Islet of Langerhans (tissue), 1 donor: ENCODE data around the gene CKM.
"Not testable (repeated sequence)": the region's sequence is repeated elsewhere in the genome, so short reads cannot be mapped to it uniquely, and the experiment has no call there.

Experiments
- FAIRE-seq: peaks from one replicate; lab custom pipeline; 2011; peaks lifted over from hg19 to GRCh38; lab: Jason Lieb, UNC

Gene CKM

DNA sequence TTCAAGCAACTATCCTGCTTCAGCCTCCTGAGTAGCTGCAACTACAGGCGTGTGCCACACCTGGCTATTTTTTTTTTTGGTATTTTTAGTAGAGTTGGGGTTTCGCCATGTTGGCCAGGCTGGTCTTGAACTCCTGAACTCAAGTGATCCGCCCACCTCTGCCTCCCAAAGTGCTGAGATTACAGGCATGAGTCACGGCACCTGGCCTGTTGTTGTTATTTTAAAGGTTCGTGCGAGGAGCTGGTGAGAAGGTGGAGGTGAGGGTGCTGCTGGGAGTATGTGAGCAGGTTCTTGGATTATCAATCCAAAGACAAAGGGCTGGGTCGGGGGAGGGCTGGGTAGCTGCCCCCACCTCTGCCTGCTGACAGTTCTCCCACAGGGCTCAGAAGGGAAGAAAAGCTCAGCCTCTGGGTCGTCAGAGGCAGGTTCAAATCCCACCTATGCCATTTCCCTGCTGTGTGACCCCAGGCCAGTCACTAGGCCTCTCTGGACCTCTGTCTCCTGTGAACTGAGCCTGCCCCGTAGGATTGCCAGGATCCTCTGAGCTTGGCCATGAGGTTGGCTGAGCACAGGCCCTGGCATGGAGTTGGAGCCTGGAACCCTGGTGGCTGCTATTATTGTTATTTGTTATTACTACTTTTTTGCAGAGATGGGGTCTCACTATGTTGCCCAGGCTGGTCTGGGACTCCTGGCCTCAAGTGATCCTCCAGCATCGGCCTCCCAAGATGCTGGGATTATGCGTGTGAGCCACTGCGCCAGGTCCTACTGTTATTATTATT, 1.5 kb downstream of the CKM start:
- no peak for FAIRE-seq

DNA sequence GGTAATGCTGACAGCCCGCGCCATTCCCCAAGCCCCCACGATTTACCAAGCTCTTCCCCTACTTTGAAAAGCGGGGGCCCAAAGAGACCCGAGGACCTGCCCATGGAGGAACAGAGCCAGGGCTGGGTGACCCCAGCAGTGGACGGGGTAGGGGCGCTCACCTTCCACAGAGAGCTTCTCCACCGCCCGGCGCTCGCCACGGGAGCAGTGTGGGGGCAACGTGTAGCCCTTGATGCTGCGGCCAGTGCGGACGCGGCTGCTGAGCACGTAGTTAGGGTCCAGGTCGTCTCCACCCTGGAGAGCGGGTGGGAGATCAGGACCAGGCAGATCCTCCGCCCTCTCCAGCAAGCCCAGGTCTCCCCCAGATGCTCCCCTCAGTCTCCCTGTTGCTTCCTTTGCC, 7.4 kb downstream of the CKM start:
- no peak for FAIRE-seq

DNA sequence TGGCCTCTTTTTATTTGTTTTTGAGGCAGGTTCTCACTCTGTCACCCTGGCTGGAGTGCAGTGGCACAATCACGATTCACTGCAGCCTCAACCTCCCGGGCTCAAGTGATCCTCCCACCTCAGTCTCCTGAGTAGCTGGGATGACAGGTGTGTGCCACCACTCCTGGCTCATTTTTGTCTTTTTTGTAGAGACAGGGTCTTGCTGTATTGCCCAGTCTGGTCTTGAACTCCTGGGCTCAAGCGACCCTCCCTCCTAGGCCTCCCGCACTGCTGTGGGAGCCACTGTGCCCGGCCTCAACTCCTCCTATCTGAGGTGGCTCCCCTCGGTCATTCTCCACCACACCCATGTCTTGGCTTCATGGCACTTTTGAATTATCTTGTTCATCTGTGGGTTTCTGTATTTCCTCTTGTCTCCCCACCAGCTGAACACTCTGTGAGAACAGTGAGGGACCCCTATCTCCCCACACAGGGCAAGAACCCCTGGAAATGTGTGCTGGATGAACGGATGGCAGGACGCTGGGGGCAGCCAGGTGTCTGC, 7.9 kb downstream of the CKM start:
- FAIRE-seq: no peak

DNA sequence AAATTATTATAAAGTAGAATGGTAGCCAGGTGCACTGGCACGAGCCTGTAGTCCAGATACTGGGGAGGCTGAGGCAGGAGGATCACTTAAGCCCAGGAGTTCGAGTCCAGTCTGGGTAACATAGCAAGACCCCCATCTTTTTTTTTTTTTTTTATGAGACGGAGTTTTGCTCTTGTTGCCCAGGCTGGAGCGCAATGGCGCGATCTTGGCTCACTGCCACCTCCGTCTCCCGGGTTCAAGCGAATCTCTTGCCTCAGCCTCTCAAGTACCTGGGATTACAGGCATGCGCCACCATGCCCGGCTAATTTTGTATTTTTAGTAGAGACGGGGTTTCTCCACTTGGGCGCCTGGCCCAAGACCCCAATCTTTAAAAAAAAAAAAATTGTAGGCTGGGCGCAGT, 10.4 kb downstream of the CKM start:
- not testable (repeated sequence) for FAIRE-seq

DNA sequence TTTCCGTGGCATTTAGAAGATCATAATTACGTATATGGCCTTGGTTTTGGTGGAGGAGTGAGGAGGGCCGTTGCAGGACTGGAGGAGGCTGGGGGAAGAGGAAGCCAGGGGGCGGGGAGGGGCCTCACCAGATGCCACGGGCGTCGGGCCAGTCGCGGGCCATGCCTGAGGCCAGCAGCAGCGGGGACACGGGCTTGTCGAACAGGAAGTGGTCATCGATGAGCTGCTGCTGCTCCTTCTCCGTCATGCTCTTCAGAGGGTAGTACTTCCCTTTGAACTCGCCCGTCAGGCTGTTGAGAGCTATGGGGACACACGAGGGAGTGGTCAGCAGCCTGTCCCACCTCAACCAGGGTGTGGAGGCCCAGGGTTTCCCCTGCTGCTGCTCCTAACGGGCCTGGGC, 11.1 kb downstream of the CKM start:
- no peak for FAIRE-seq

DNA sequence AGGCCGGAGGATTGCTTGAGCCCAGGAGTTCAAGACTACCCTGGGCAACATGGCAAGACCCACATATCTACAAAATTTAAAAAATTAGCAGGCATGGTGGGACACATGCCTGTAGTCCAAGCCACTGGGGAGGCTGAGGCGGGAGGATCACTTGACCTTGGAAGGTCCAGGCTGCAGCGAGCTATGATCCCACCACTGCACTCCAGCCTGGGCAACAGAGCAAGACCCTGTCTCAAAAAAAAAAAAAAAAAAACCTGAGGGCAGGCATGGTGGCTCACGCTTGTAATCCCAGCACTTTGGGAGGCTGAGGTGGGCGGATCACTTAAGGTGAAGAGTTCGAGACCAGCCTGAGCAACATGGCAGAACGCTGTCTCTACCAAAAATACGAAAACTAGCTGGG, 13.4 kb downstream of the CKM start:
- not testable (repeated sequence) for FAIRE-seq

DNA sequence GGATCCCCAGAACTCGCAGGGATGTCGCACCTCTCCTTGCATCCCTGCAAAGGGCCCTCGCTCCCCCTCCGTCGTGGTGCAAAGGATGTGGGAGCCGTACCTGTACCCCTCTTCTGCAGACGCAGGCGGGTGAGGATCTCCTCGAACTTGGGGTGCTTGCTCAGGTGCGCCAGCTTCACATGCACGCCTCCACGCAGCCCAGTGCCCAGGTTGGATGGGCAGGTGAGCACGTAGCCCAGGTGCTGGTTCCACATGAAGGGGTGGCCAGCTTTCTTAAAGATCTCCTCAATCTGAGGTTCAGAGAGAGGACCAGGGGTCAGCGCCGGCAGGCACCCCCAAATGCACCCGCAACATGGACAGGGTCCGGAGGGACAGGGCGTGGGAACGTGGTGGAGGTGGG, 15.3 kb downstream of the CKM start:
- FAIRE-seq: no peak

DNA sequence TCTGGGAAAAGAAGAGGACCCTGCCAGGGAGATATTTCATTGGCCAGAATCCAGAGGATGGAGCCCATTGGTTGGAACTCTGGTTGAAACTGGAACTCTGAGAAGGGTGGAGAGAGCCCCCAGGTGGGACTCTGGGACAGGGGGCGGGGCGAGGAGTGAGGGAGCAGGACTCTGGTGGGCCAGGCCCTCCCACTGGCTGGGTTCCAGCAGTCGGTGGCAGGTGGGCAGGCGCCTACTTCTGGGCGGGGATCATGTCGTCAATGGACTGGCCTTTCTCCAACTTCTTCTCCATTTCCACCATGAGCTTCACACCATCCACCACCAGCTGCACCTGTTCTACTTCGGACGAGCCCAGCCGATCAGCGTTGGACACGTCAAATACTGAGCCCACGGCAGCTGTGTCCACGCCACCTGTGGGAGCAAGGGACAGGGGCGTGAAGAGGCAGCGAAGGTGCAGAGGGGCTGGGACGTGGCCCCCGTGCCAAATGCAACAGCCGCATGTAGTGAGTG, 16.1 kb downstream of the CKM start:
- FAIRE-seq: no peak

DNA sequence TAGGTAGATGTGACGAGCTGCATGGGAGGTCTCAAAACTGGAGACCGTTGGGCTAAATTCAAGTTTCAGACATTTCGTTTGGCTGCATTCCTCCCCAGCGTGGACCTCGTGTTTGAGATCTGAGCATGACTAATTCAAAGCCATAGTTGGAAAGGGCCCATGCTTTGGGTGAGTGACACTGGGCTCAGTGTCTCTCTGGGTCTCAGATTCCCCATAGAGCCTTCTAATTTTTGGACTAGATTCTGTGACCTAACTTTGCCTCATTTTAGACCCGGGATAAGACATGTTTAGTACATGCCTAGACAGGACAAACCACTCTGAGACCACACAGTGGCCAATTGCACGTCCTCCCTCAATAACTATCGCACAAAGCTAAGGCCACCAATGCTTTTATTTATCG, 16.6 kb downstream of the CKM start:
- FAIRE-seq: no peak

DNA sequence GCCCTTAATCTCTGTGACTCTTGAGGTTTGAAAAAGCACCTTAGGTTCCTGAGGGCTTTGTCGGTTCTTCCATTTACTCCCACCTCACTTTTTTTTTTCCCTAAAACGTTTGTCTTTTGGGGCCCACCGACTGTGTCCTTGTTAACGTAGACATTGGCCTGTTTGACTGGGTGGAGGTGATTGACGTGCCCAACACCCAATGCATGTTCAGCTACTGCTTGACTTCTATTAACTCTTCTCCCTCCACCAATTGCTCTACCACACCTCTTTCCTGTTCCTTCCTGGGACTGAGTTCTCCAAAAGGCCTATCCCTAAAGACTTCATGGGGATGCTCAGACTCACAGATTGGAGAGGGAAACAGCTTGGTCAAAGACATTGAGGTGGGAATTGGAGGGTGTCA, 17.3 kb downstream of the CKM start:
- no peak for FAIRE-seq

DNA sequence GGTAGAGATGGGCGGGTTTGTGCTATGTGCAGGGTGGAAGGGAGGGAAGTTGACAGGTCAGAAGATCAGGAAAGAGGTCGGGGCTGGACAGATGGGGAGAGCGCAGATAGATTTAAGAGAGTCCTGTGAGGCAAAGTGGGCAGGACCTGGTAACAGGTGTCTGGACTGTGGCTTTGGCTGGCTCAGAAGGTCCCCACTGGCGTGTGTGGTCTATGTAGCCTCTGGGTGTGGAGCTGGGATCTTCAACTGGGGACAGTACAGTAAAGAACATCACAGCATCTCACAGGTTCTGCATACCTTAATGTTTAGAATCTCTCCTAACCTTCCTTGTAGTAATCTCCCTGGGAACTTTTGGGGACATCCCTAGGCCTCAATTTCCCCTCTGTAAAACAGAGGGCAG, 17.7 kb downstream of the CKM start:
- FAIRE-seq: no peak

DNA sequence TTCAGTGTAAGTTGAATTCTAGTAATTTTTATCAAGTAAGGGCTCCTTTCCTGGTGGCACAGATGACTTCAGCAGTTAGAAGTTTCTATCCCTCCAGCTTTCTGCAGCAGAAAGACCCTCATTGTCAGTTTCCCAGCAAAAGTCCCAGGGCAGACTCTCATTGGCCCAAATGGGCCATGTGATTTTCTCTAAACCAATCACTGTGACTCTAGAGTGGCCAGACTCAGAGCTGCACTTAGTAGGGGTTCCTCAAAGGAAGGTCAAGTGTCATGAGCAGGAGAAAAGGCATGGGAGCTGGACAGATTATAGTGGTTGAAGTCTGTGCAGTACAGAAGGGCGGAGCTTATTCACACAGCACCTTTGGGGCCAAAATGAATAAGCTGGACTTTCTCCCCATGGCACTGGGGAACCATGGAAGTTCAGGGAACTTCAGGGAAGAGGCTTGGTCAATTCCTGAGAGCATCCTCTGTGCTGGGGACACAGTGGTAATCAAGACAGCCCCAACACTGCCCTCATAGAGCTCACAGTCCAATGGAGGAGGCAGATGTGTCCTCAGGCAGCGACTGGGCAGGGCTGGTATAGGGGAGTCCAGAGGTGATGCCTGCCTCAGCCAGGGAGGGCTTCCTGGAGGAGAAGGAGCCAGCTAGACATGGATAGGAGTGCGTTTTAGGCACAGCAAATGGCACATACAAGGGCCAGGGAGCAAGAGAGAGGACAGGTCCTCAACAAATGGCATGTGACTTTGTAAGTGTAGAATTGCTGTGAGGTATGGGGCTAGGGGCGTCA, 18.3 kb downstream of the CKM start:
- no peak for FAIRE-seq

DNA sequence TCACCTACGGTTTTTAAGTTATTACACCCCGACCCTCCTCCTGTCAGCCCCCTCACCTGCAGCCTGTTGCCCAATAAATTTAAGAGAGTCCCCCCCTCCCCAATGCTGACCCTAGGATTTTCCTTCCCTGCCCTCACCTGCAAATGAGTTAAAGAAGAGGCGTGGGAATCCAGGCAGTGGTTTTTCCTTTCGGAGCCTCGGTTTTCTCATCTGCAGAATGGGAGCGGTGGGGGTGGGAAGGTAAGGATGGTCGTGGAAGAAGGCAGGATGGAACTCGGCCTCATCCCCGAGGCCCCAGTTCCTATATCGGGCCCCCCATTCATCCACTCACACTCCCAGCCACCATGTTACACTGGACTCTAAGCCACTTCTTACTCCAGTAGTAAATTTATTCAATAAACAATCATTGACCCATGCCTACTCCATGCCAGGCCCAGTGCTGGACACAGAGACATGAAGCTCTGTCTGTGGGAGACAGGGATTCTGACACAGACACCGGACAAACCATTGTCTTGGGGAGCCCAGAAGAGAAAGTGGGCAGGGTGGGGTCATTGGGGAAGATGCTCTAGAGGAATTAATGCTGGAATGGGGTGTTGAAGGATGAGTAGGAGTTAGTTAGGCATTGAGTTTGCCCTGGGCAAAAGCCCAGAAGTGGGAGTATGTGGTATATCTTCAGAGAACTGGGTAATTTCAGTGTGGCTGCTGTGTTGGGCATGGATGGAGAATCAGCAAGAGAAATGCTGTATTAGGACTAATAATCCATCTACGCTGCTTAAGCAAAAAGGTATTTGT, 19.2 kb downstream of the CKM start:
- FAIRE-seq: no peak

DNA sequence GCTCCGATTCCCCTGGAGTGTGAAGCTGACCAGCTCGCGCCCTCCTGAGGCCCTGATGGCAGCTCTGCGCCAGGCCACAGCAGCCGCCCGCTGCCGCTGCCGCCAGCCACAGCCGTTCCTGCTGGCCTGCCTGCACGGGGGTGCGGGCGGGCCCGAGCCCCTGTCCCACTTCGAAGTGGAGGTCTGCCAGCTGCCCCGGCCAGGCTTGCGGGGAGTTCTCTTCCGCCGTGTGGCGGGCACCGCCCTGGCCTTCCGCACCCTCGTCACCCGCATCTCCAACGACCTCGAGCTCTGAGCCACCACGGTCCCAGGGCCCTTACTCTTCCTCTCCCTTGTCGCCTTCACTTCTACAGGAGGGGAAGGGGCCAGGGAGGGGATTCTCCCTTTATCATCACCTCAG, 20.3 kb downstream of the CKM start:
- FAIRE-seq: no peak

DNA sequence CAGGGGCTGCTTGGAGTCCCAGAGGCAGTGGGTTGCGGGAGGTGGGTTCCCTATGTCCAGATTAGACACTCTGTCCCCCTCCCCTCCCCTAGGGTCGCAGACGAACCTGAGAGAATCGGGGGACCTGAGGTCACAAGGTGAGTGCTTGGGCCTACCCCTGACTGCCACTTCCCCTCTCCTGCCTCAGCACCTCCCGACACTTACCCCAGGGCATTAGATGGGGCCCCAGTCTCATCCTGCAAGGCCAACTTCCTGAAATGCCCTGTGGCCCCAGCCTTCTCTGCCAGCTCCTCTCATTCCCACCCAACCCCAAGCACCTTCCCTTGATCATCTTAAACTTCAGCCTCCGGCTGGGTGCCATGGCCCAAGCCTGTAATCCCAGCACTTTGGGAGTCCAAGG, 23.0 kb downstream of the CKM start:
- no peak for FAIRE-seq

DNA sequence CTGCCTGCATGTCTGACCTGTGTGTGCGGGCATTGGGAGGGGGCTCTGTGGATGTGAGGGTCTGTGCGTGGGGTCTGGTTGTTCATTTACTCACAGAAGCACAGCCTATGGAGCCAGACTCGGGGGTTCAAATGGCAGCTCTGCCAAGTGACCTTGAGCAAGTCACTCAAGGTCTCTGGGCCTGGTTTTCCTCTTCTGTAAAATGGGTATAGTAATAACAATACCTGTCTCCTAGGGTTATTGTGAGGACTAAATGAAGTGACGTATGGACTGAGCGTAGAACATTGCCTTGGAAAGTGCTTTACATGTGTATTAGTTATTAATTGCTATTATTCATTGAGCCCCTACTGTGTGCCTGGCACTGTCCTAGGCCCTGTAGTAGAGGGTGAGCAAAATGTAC, 24.4 kb downstream of the CKM start:
- no peak for FAIRE-seq

DNA sequence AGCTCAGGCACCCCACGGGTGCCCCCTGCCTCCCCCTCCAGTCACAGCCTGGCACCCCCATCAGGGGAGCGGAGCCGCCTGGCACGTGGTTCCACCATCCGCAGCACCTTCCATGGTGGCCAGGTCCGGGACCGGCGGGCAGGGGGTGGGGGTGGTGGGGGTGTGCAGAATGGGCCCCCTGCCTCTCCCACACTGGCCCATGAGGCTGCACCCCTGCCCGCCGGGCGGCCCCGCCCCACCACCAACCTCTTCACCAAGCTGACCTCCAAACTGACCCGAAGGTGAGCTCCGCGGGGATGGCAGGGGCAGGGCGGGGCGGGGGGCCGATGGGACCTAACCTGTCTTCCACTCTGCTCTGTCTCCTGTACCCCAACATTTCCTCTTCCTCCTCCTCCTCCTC, 25.0 kb downstream of the CKM start:
- no peak for FAIRE-seq

DNA sequence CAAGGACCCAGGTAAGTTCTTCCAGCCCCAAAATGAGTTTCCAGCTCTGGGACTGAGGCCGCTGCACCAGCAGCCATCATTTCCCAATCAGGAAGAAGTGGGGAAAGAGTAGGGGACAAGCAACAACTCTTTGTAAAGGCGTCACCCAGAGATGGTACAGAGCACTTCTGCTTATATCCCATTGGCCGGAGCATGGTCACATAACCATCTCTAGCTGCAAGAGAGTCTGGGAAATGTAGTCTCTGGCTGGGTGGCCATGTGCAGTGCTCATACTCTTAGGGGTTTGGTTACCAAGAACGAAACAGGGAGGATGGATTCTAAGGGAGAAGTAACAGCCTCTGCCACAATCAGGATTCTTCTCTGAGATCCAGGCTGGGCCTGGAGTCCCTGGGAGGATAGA, 26.3 kb downstream of the CKM start:
- FAIRE-seq: no peak

DNA sequence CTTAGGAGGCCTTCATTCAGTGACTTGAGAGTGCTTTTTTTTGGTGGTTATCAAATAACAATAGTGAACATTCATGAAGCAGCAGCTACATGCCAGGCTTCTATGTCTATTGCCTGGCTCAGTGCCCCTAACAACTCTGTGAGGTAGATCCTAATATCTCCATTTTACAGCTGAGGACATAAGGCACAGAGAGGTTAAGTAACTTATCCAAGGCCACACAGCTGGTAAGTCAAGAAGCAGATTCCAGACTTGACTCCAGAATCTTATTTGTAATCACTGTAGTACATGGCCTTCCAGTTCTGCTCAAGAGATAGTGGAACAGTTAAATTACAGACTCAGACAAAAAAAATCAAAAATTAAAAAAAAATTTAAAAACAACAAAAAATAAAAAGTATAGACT, 26.8 kb downstream of the CKM start:
- no peak for FAIRE-seq

DNA sequence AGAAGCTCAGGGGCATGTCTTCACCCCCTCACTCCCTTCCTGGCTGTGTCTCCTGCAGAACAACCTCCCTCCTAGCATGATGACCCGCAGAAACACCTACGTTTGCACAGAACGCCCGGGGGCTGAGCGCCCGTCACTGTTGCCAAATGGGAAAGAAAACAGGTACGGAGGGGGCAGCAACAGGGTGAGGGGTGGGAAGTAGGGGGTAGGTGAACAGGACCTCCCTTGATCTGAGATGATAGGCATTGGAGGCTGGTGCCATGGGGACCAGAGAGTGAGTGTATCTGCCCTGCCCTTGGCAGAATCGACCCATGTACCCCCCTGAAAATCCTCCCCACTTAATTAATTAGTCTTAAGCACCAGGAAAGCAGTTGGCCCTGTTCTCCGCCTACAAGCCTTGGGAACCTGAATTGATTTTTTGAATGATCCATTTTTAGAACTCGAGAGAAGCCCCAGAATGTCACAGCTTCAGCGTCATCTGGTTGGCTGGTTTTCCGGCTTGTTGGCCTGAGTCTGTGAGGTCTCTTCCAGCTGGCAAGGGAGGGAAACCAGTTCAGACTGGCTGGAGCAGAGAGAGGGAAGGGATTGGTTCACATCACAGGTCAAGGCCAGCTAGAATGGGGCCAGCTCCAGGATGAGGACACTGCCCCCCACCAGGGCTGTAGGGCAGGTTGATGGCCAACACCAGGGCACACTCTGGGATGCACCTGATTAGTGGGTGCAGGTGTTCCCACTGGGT, 28.2 kb downstream of the CKM start:
- FAIRE-seq: no peak

DNA sequence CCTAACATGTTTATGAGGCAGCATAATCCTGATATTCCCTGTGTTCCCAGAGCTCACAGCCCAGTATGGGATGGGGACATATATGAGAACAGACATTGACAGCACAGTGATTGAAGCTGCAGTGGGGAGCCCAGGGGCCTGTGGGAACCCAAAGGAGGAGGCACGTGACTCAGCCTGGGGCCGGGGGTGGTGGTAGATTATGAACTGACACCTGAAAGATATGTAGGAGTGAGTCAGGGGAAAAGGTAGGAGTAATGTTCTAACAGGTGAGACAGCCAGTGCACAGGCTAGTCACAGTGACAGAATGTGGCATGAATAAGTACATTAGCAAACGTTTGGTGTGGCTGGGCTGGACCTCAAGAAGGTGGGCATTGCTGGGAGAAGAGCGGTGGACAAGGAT, 29.0 kb downstream of the CKM start:
- no peak for FAIRE-seq

DNA sequence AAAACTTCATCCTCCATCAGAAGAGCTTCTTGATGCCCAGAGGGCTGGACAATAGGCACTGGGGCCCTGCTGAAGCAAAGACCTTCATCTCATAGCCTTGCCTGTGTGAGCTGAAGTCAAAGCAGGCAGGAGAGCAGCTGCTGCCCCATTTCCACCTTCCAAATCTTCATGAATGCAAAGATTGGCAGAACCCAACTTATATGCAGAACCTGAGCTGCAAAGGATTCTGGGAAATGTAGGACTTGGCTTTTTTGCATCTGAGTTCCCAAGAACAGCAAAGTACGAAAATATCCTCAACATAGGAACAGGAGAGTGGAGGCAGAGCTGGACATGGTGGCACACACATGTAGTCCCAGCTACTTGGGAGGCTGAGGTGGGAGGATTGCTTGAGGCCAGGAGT, 30.8 kb downstream of the CKM start:
- no peak for FAIRE-seq
